ENCODE results near the gene MEOX1. TPM values are rescaled to one million over a fixed set of nuclear protein-coding genes. Genes with fewer than 3 reads are reported as not detected.
A peak's percentile ranks its signal among the peaks of the same experiment; 100 is the strongest.

MEOX1 gene
- total RNA-seq, 1 donor from 2014 or later = 8.5 TPM

DNA sequence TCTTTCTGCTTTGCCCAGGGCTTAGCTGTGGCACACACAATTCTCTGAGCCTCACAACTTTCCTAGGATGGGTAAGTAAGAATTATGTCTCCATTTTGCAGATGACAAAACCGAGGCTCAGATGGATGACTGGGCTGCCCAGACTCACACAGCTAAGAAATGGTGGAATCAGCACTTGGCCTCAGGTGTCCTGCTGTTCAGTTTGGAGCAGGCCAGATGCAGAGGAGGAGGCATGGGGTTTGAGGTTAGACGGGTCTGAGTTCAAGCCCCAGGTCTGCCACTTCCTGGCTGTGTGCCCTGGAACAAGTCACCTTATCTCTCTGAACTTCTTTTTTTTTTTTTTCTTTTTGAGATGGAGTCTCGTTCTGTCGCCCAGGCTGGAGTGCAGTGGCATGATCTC is 1.7 kb upstream of the MEOX1 start:
- no peak for ATAC-seq (ENCODE audit: poor library complexity)
- DNase-seq = no peak
- intact Hi-C loops (cut with DNase I) = no loop called here

DNA sequence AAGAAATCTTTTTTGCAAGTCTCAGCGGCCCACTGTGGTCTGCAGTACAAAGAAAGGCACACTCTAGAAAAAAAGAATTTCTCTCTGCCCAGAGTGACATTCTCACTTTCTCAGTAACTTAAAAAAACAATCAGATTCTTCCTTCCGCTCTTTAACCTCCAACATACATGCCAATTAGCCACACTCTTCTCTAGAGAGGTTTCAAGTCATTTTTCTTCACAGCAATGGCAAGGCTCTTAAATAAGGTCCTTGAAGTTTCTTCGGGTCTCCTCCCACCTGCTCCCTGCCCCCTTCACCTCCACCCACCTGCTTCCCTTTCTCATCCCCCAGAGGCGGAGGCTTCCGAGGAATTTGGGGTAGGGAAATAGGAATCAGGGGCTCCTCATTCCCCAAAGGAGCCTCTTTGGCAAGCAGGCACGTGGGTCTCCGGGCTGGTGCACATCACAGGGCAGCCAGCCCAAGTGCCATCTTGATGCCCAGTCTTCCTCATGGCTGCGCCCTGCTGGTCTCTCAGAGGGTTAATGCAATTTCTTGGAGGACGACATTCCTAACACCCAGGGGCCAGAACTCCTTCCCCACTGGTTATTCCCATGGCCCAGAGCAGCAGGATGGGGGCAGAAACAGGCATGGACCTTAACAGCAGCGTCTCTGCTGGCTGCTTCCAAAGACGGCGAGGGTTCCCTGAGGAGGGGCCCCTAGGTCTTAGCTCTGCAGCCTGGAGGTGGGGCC is 855 bp upstream of the MEOX1 start:
- DNase-seq (no peak), ATAC-seq (ENCODE audit: poor library complexity) (no peak)
- intact Hi-C loops (cut with DNase I) = no loop called here

DNA sequence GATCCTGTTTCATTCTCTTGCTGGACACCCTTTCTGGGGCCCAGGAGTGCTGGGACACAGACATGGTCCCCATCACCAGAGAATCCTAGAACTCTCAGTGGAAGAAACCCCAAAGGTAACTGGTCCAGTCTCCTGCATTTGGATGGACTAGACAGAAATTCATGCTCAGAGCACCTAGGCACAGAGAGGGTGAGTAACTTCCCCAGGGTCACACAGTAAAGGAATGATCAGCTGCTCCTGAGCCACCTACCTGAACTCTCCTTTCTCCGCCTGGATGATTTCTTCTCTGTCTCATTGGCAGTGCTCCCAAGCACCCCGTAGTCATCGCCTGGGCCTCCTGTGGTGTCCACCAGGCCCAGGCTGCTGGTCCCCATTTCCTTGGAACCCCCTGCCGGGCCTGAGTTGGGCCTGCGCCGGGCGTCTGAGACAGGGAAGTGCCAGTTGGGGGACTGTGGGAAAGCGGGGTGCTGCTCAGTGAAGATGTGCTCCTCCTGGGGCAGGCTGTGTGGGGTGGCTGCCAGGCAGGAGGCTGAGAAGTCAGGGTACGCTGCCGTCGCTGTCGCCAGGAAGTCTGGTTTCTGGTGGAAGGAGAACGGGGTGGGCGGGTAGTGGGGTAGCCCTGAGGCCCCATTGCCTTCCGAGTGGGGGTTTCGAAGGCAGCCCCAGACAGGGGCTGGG is 767 bp downstream of the MEOX1 start:
- intact Hi-C loops (cut with DNase I) = no loop called here
- no peak for ATAC-seq (ENCODE audit: poor library complexity)
- DNase-seq = no peak

DNA sequence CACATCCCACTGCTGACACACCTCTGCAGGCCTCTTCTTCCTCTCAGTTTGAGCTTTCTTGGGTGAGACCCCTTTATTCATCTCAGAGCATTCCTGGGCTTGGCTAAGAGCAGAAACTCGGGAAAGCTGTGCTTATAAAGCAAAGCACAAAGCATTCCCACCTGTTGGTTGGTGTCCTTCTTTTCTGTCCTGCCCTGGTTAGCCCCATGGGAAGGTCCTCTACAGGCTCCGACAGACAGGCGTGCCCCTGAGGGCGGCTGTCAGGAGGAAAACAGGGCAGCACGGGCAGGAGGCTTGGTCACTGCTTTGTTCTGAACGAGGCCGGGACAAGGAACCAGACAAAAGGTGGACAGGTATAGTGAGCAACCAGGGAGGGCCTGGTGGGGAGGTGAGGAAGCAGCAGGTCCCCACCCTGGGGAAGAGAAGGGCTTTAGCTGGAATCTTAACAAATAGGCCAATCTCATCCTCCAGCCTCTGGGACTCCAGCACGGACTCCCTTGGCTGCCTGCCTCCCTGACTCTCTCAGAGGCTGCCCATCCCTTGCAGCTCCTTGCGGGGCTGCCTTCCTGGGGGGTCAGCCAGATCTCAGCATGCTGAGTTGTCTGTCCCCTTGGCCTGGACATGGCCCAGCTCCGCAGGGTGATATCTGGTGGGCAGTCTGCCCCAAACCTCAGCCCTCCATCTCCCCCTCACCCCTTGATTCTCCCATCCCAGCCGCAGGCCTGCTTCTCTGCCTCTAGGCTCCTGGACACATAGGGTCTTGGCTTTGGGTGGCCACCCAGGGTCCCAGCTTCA is 1.7 kb downstream of the MEOX1 start:
- ATAC-seq (ENCODE audit: poor library complexity) (no peak), DNase-seq (no peak)
- intact Hi-C loops (cut with DNase I) = no loop called here

DNA sequence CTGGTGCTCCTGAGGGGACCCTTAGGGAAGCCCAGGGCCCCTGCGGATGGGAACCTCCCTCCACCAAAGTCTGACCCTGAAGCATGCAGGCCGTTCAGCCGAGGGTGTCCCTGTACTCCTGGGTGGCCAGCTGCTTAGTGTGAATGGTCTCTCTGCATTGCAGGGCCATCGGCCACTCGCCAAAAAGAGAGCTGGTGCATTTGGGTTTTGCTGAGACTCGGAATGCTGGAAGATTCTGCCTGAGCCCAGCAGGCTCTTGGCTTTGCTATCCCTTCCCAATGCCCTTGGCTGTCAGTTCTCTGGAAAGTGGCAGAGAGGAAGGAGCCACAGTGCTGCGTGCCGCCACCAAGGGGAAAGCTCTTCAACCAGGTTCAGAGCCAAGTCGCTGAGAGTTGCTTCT is 2.8 kb downstream of the MEOX1 start:
- no peak for DNase-seq
- no peak for ATAC-seq (ENCODE audit: poor library complexity)
- intact Hi-C loops (cut with DNase I) = no loop called here

DNA sequence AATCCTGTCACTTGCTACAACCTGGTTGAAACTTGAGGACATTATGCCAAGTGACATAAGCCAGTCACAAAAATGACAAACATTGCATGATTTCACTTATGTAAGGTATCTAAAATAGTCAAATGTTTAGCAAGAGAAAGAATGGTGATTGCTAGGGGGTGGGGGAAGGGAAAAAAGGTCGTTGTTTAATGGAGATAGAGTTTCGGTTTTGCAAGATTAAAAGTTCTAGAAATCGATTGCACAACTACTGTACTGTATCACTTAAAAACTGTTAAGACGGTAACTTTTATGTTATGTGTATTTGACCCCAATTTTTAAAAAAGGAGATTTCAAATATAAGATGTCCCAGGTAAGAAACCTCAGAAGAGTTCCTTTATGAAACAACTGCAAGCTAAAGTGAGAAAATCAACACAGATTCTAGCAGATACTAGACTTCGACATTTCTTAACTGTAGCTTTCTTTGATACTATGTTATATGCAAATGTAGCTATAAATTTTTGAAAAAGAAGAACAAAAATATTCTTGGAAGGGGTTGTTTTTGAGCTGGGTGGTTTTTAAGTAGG is 5.9 kb downstream of the MEOX1 start:
- intact Hi-C loops (cut with DNase I) = no loop called here
- DNase-seq (no peak), ATAC-seq (ENCODE audit: poor library complexity) (no peak)

DNA sequence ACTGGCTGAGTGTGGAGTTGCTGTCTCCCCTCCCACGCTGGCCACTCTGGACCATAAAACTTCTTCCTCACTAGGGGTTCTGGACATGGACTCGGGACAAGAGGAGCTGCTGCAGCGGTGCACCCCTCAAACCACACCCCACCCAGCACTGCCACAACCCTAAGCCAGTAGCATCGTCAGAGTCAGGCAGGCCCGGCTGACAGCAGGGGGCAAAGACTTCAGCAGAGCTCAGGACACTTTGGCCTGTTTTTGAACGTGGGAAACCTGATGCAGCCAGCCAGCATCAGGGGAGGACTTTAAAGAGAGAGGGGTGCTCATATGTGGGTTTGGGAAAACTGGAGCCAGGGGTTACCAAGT is 9.6 kb downstream of the MEOX1 start:
- no peak for ATAC-seq (ENCODE audit: poor library complexity)
- no peak for DNase-seq
- intact Hi-C loops (cut with DNase I) = no loop called here

DNA sequence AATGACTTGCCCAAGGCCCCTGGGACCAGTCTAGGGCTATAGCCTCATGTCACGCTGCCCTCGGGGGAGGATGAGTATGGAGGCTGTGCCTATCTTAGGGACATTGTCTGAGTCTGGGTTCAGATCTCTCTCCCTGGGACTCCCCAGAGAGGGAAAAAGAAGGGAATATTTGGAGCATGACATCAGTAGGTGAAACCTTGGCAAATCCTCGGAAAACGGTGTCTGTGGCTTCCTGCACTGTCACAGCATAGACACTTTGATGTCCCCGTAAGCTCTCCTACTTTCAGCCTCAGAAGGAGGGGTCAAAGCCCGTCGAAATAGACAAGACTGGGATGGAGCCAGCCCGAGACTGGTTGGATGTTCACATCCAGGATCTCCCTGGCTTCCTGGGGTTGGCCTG is 11.3 kb downstream of the MEOX1 start:
- no peak for DNase-seq
- intact Hi-C loops (cut with DNase I) = no loop called here
- no peak for ATAC-seq (ENCODE audit: poor library complexity)

DNA sequence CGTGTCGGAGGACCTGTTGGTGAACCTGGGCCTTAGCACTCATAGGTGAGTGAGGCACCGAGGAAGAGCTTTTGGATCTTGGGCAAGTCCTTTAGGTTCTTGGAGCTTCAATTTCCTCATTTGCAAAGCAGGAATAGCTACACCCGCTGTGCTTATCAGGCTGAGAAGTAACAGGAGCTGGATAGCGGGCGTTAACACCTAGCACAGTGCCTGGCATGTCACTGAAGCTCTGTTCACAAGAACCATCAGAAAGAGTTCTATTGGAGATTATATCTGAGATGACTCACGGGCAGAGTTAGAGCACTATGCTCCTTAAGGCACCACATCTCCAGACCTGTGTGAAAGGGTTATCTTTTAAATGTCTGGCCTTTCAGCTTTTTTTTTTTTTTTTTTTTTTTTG is 12.8 kb downstream of the MEOX1 start:
- intact Hi-C loops (cut with DNase I) = no loop called here
- no peak for DNase-seq
- ATAC-seq (ENCODE audit: poor library complexity) = no peak

DNA sequence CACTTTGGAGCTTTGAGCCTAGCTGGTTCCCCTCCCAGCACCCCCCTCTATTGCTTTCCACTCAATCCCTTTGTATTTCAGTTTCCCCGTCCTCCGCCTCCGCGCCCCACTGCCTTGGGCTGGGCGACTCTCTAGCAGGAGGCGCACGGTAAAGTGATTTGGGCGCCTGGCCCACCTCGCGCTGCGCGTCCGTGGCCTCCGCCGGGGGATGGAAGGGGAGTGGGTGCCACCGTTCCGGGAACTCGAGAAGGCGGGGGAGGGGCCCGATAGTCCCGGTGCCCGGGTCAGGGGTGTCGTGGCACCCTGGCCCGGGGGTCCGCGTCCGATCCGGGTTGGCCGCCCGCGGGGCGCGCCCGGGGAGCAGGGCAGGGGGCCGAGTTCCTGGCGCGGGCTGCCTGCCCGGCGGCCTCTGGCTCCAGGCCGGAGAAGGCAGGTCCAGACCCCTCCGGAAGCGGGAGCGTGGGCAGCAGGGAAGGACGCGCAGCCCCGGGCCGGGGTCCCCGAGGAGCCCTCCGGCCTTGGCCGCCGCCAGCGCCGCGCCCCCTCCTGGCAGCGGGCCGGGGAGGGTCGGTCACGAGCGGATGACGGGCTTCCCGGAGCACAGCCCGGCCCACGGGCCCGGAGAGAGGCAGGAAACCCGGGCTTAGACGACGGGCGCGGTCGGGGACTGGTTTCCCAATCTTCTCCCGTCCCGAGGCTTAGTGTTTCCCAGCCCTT is 15.8 kb downstream of the MEOX1 start:
- DNase-seq = peak; percentile 88
- intact Hi-C loops (cut with DNase I) = no loop called here
- ATAC-seq (ENCODE audit: poor library complexity) = peak; percentile 87

DNA sequence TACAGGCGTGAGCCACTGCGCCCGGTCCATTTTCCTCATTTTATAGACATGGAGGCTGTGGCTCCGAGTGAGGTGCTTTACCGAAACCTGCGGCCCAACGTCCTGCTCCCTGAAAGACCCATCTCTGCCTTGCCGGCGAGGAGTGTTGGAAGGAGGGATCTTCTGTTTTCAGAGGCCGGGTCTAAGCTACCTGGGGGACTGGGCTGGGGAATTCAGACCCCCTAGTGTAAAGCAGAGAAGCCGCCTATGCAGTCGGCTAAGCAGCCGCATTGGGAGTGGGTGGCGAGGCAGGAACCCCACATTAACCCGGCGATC is 16.3 kb downstream of the MEOX1 start:
- ATAC-seq (ENCODE audit: poor library complexity) (no peak), DNase-seq (no peak)
- intact Hi-C loops (cut with DNase I) = no loop called here

DNA sequence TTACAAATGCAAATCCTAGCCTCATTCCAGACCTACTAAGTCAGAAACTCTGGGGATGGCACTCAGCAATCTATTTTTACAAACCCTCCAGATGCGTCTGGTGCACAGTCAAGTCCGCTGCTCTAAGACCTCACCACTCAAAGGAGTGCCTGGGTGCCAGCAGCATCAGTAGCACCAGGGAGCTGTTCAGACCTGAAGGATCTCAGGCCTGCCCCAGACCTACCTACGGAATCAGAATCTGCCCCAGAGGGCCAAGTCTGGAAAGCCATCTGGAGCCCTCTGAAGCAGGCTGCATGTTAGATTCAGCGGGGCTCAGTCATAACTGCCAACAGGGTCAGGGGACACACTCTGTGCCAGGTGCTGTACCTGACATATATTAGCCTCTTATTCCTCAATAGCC is 17.6 kb downstream of the MEOX1 start:
- no peak for ATAC-seq (ENCODE audit: poor library complexity)
- DNase-seq = no peak
- intact Hi-C loops (cut with DNase I) = no loop called here

DNA sequence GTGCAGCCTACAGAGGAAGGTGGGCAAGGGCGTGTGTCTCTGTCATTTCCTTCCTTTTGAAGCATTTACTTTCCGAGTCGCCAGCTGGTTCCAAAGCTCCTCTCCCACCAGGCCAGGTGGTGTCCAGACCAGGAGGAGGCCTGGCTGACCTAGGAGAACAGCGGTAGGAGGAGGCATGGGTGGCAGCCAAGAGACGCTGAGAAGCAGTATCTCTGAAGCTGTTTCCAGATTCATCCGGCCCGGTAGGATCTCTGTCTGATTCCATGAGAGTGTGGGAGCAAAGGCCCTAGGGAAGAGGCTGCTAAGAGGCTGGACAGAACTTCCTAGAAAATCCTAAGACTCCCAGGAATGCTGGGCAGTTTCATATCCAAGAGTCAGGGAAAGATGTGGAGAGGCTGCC is 20.3 kb downstream of the MEOX1 start:
- DNase-seq (no peak), ATAC-seq (ENCODE audit: poor library complexity) (no peak)
- intact Hi-C loops (cut with DNase I) = no loop called here

DNA sequence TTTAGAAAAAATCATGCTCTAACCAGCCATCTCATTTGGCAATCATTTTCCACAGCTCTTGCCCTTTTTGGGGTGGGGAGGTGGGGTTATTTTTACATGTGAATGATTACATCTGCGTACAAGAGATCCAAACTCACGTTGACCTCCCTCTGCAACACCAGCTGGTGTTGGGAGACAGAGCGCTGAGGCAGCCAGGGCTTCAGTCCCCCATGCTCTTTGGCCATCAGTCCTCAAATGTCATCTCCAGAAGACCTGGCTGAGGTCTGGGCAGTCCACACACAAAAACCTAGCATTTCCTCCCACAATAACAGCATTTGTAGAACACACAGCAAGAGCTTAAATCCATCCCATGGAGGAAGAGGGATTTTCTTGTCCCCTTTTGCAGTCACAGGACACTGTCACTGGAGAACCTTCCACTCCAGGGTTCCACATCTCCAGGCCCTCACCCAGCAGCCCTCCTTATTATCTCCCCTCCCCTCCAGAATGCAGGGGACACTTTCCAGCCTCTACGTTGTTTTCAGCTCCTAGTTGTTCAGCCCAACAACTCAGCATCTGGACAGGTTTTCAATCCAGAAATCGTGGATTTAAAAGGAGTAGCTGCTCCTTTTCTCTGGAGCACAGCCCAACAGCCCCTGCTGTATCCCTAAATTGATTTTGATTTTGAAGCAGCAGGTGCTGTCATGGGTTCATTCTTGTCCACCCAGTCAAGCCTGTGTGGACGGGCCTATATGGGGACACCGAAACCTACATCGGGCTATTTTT is 21.1 kb downstream of the MEOX1 start:
- intact Hi-C loops (cut with DNase I) = no loop called here
- DNase-seq = no peak
- peak; percentile 16 for ATAC-seq (ENCODE audit: poor library complexity)

DNA sequence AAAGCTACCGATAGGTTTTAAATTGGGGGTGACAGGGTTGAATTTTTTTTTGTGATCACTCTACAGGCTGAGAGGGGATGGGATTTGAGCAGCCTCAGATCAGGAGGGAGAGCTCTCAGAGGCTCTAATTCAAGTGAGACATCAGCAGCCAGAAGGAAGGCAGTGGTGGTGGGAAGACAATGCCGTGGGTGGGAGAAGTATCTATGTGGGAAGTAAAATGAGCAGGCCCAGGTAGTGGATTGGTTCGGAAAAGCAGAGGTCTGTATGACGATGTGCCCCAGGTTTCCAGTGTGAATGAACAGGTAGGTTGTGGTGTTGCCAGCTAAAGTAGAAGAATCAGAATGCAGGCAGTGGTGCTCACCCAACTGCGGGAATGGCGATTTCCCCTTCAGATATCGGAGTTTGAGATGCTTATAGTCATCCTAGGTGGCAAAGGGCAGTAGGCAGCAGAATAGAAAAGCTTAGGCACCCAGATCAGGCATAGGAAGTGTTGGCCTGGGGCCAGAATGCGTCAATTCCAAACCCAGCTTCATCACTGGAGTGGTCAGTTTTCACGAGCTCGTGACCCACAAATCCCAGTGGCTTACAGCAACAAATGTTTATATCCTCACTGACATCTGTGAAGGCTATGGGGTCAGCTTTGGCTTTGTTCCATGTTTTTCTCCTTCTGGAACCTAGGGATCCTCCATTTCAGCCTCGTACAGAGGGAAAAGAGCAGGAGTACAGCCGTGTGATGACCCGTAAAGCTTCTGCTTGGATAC is 24.0 kb downstream of the MEOX1 start:
- DNase-seq (no peak), ATAC-seq (ENCODE audit: poor library complexity) (no peak)
- intact Hi-C loops (cut with DNase I) = no loop called here

DNA sequence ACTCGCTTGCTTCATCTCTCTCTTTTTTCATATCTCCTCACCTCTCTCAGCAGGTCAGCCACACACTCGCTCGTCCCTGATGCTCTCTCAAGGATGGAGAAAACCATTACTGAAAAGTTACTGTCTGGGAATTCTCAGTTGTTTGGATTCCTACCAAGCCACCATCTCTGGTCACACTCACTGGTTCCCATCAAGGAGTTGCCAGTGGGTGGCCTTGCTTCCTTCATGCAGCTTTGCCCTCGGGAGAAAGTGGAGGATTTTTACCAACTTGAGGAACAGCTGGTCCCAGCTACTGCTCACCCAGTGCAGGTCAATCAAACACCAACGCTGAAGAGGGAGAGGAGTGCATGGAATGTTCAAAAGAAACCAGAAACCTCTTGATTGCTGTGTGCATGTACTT is 25.3 kb downstream of the MEOX1 start:
- intact Hi-C loops (cut with DNase I) = no loop called here
- ATAC-seq (ENCODE audit: poor library complexity) (no peak), DNase-seq (no peak)

DNA sequence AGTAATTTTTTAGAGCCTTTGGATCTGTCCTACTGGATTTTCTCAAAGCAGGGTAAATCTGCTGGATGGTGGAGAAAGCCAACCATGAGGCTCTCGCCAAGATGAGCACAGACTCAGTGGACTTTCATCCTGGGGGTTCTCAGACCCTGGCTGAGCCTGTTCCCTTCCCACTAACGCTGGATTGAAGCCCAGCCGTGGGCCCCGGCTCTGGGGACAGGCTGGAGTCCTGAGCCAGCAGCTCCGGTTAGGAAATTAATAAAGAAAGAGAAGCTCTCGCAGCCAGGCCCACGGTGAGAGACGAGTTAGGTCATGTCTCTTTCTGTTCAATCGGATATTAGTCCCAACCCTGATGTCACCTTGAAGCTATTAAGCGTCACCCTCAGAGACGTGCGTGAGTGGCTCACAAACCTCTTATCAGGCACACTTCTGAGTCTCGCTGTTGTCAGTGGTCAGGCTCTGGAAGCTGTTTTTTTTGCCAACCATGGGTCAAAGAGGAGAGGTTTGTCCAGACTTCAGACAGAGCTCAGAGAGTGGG is 27.1 kb downstream of the MEOX1 start:
- peak; percentile 67 for DNase-seq
- peak; percentile 71 for ATAC-seq (ENCODE audit: poor library complexity)
- intact Hi-C loops (cut with DNase I) = no loop called here

DNA sequence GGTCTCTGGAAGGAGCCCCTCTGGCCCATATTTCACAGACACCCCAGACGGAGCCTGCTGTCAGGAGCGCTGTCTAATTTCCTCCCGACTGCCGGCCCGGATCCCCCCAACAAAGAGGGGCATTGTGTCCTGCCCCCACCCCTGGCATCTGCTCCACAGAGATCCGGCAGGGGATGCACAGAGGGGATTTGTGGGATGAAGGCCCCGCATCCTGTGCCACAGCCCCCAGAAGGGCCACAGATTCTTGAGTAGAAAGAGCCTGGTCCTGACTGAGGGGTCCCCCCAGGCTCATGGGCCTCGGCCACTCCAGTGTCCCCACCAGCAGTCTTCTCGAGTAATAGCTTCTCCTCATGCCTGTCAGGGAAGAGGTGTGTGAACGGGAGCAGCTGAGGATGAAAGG is 29.5 kb downstream of the MEOX1 start:
- ATAC-seq (ENCODE audit: poor library complexity) = no peak
- intact Hi-C loops (cut with DNase I) = no loop called here
- no peak for DNase-seq

Measured in Right ventricle myocardium superior (tissue), 1 donor.